ENCODE results near the gene CREB1. TPM values are rescaled to one million over a fixed set of nuclear protein-coding genes. Genes with fewer than 3 reads are reported as not detected.

The CREB1 gene
- total and polyA plus RNA-seq, 10 of the 15 experiments (the other 5 are each of a cell fraction or from before 2014, with no cell fraction given): 13.4 to 76.9 (median 39.5) TPM

- no peaks in the 10 kb centered on the region for H3K4me1 ChIP-seq (ENCODE audit: control insufficient read depth, insufficient read depth, low read length)
- ChIA-PET RAD21 (ENCODE audit: unreplicated experiment) (interaction anchor here (0.6 to 1.7 kb wide), 4 partner anchors 36 to 108 kb away, joined by 3 to 6 read pairs (median 4); partner anchors contain the start of gene CCNYL1), SMC1A (ENCODE audit: uncharacterized antibody, unreplicated experiment) (interaction anchor here (0.6 to 1.9 kb wide), 4 partner anchors 15 to 104 kb away, joined by 3 to 5 read pairs (median 3); no protein-coding TSS in a partner anchor), POLR2A (interaction anchor here (0.6 to 0.8 kb wide), 4 partner anchors 25 to 705 kb away, joined by 3 to 4 read pairs (median 3); partner anchors contain the start of gene CREB1), CTCF (interaction anchor here (0.7 to 1.6 kb wide), 4 partner anchors 104 to 411 kb away, joined by 3 to 6 read pairs (median 4); no protein-coding TSS in a partner anchor)
- no peaks in the 10 kb centered on the region for H4K20me1 ChIP-seq (ENCODE audit: control insufficient read depth, insufficient read depth)
- no TSS peak for BruUV-seq (replicated peaks)
- no peaks in the 10 kb centered on the region for H3K36me3 ChIP-seq (ENCODE audit: control insufficient read depth in 2 of 2, insufficient read depth in 2 of 2, low read length in 1 of 2)
- FAIRE-seq: no peak
- H3K79me2 ChIP-seq (ENCODE audit: control insufficient read depth, insufficient read depth, low read length): no peaks in the 10 kb centered on the region
- H3K4me2 ChIP-seq (ENCODE audit: control insufficient read depth, insufficient read depth): no peak overlapping the region
- H3K9ac ChIP-seq (ENCODE audit: control insufficient read depth, insufficient read depth, low read length): no peak overlapping the region
- H3K27ac ChIP-seq (ENCODE audit: control insufficient read depth, insufficient read depth): no peak overlapping the region
- no peak for TF ChIP-seq GABPA (IDR thresholded peaks at IDR 0.05; ENCODE audit: low read depth)
- no peak for TF ChIP-seq SPI1 (IDR thresholded peaks at IDR 0.05; ENCODE audit: borderline replicate concordance, insufficient read depth, low read depth, low read length)
- no peak for TF ChIP-seq EED (IDR thresholded peaks at IDR 0.05; ENCODE audit: low read depth)
- no peak for TF ChIP-seq ZBTB11 (CRISPR knock-in tag; IDR thresholded peaks at IDR 0.05)
- no peak for TF ChIP-seq BRCA1 (IDR thresholded peaks at IDR 0.05; ENCODE audit: low read depth, low read length)
- no peak for TF ChIP-seq TAF1 (IDR thresholded peaks at IDR 0.05; ENCODE audit: borderline replicate concordance, low read depth, low read length)
- no peak for TF ChIP-seq FOXM1 (IDR thresholded peaks at IDR 0.05; ENCODE audit: low read depth, low read length)
- no peak for TF ChIP-seq HDAC6 (IDR thresholded peaks at IDR 0.05; ENCODE audit: unreplicated experiment)
- TF ChIP-seq SREBF2 (IDR thresholded peaks at IDR 0.05; ENCODE audit: low read length): no peak
- no peak for TF ChIP-seq NFYB (IDR thresholded peaks at IDR 0.05; ENCODE audit: insufficient read depth, low read depth, low read length)
- no peak for TF ChIP-seq WRNIP1 (IDR thresholded peaks at IDR 0.05; ENCODE audit: borderline replicate concordance, low read depth, low read length)
- no peak for TF ChIP-seq YBX1 (IDR thresholded peaks at IDR 0.05)
- TF ChIP-seq, protein P1, sequence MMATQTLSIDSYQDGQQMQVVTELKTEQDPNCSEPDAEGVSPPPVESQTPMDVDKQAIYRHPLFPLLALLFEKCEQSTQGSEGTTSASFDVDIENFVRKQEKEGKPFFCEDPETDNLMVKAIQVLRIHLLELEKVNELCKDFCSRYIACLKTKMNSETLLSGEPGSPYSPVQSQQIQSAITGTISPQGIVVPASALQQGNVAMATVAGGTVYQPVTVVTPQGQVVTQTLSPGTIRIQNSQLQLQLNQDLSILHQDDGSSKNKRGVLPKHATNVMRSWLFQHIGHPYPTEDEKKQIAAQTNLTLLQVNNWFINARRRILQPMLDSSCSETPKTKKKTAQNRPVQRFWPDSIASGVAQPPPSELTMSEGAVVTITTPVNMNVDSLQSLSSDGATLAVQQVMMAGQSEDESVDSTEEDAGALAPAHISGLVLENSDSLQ (IDR thresholded peaks at IDR 0.05): no peak
- no peak for TF ChIP-seq ZNF217 (IDR thresholded peaks at IDR 0.05)
- no peak for TF ChIP-seq RBBP5 (conservative IDR thresholded peaks at IDR 0.05)
- WGBS (ENCODE audit: insufficient coverage, insufficient replicate concordance, low lambda C conversion rate, missing lambda C conversion rate): 94% methylated on average over 1 of the region's 1 CpG
- H3K9me3 ChIP-seq (replicated peaks; ENCODE audit: control insufficient read depth, insufficient read depth, low read length): no peaks in the 10 kb centered on the region
- intact Hi-C loops (cut with micrococcal nuclease; ENCODE audit: unreplicated experiment) (loop anchor here (5.0 kb wide), 4 partner anchors 93 to 433 kb away; no protein-coding TSS in a partner anchor), in situ Hi-C loops (cut with MboI) (loop anchor here (5.0 to 10.0 kb wide), 2 partner anchors 403 to 625 kb away; partner anchors contain the start of gene IDH1)
- no peak for ATAC-seq
- no peak for DNase-seq (ENCODE audit: low read depth, low spot score)
- no peak overlapping the region for H3K4me3 ChIP-seq
- H2AFZ ChIP-seq (ENCODE audit: control insufficient read depth, low read depth, low read length): no peak overlapping the region
- H3K27me3 ChIP-seq (replicated peaks in 1 of 2; ENCODE audit: control insufficient read depth in 2 of 2, insufficient read depth in 2 of 2, low read length in 1 of 2): no peaks in the 10 kb centered on the region
Observed at GRCh38 chr2:207629553-207629952, 99.8 kb downstream of the CREB1 start.
